Smooth muscle cell of trachea (primary cell): Measurements from ENCODE around the gene CEP95. TPM values are rescaled to one million over a fixed set of nuclear protein-coding genes. Genes with fewer than 3 reads are reported as not detected.

Experiments used
- total RNA-seq: library from RNA; depleted of rRNA; stranded (reverse); fragments of >200 nt; gene quantifications from 2 replicates; pipeline ENCODE4 v1.2.1, GENCODE V29; 2014

The CEP95 gene
- 24.6 and 26.6 TPM in 2 replicates for total RNA-seq

GRCh38 chr17:64506576-64507412 is at the start of gene CEP95:
TSS of gene CEP95 (plus strand) at chr17:64506977. CDS start at chr17:64507098, 121 bp downstream.

DNA sequence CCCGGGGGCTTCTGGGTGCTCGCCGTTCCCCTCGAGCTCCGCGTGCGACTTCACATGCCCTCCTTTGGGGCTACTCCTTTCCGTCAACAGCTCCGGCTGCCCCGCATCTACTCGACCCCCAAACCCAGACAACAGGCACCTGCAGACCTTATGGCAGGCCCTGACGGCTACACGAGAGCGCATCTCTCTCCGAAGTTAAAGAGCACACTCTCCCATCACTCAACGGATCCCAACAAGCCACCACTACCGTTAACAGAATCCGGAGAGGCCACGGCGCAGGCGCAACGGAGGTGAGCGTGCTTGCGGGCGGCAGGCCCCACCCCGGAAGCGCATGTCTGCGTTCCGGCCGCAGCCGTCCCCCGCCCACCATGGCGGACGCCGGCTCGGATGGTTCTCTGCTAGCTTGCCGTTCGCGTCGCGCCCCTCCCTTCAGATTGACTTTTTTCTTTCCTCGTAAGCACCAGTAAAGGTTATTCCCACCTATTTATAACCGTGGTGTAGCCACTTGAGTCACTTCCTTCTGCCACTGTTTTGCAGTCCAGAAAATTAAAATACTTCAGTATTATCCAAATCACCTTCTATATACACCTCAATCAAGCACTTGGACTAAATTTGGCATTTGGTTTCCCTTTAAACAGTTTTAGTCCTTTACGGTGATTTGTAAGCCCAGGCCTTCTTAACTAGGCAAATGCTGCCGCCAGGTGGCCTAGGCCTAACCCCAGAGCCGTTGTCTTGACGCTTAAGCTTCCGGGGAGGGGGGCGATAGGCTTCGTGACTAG is 9.8 kb upstream of the CEP95 start, which contains the start of gene POLG2:
TSS of gene POLG2 (minus strand) at position 269 of the 779 bp plus-strand sequence. CDS start at position 183, 86 bp downstream.

GRCh38 chr17:64506201-64506575 is 589 bp upstream of the CEP95 start, which contains the start of gene DDX5:
TSS of gene DDX5 (minus strand) at chr17:64506289. CDS start at chr17:64506119, 170 bp downstream.

Other genes starting within 250 kb of the CEP95 start
- 33.6 and 43.0 TPM in 2 replicates for gene TEX2, start 243.7 kb upstream of the CEP95 start, total RNA-seq
- gene PECAM1, start 116.1 kb upstream of the CEP95 start, total RNA-seq: 0.17 and 1.6 TPM in 2 replicates
- gene MILR1, start 57.9 kb upstream of the CEP95 start, total RNA-seq: 6.5 and 27.9 TPM in 2 replicates
- gene POLG2, start 9.9 kb upstream of the CEP95 start, total RNA-seq: 15.9 and 16.2 TPM in 2 replicates
- gene DDX5, start 688 bp upstream of the CEP95 start, total RNA-seq: 235 and 534 TPM in 2 replicates
- gene SMURF2, start 155.3 kb downstream of the CEP95 start, total RNA-seq: 68.5 and 107 TPM in 2 replicates